KBM-7 (cell line): Measurements from ENCODE around the gene MRPL12.

Experiments used
- DNase-seq: peaks from one replicate; pipeline ENCODE4 v3.0.0-alpha.2; 2015
- in situ Hi-C: fragments of 300-500 bp; cut with MboI; formaldehyde crosslinking; loops from 2 replicates; pipeline ENCODE4 v1.14.3; 2020; ENCODE audit warnings: low sequenced_read_pairs, low pct_unique_long_range_greater_than_20kb, mixed read lengths

The MRPL12 gene

DNA sequence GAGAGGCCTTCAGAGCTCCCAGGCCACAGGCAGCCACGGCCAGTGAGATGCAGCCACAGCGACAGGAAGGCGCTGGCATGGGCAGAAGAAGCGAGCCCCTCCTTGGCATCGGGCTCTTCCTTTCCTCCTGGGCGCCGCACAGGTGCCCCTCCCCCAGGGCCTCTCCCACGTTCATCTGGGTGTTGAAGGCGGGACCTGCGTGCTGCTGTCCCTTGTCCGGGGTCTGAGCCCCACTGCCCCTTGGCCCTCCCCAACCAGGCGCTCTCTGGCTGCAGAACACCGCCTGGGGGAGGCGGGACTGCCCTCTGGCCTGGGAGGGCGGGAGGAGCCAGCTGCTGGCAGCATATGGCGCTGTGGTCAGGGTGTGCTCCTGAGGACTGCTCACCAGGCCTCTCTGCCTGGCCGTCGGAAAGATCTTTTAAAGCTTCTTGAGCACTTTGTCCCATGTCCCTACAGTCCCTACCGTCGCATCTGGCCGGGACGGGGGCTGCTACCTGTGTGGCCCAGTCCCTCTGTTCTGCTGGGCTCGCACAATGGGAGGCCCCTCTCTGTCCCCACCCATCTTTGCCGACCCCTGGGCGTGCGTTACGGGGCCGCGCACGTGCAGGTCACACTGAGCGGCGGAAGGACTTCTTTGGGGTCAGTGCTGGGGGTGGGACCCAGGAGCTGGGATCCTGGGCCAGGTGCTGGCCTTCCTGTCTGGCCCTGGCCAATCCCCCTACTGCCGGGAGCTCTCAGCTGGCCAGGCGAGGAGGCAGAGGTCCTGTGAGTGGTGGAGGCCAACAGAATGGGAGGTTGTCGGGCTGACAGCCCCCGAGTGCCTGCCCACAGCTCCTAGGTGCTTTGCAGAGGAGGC lies 10.6 kb downstream of the MRPL12 start:
- DNase-seq, result no peak
- in situ Hi-C loops, result no loop called here

DNA sequence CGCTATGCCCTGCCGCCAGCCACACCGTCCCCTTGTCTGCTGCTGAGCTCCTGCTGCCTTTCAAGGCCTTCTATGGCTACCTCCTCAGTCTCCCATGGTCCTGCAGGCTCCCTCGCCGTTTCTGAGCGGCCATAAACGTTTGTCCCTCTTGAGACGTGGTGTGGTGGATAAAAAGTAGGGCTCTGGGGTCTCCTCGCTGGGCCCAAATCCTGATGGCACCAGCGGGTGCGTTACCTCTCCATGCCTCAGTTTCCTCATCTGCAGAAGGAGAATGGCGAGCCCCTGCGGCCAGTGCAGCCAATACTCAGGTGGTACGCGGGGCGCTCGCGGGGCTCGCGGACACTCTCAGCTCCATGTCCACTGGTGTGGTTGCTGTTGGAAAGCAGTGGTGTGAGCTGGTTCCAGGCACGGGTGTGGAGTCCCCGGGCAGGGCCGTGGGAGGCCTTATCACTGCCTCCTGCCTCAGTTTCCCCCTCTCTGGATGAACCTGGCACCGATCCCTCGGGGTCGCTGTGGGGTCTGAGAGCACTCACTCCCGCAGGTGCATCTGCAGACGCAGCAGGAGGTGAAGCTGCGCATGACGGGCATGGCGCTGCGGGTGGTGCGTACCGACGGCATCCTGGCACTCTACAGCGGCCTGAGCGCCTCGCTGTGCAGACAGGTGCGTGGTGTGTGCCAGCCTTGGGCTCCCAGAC lies 11.4 kb downstream of the MRPL12 start:
- DNase-seq, result no peak

DNA sequence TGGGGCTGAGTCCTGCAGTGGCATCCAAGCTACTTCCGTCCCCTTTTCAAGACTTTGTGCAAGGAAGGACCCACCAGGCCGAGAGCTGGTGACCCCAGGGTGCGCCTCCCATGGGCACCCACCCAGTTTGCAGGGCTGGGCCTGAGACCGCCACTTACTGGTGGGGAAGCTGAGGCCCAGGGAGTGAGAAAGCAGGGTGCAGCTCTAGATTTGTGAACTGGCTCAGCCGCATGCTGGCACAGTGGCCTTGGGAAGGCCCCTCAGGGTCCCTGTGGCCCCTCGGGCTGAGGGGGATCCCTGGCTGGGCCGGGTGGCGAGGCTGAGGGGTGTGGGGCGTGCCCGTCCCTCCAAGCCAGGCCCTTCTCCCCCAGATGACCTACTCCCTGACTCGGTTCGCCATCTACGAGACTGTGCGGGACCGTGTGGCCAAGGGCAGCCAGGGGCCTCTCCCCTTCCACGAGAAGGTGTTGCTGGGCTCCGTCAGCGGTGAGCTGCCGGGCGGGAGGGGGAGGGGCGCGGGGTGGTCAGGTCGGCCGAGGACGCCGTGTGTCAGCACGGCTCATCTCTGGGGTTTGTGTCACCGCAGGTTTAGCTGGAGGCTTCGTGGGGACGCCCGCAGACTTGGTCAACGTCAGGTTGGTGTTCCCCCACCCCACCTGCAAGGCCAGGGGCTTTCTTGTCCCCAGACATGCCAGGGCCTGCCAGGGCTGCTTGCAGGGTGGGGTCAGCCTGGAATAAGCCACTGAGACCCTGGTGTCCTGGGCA lies 12.1 kb downstream of the MRPL12 start:
- in situ Hi-C loops, result no loop called here
- no peak for DNase-seq

More for the DNA sequence above, 11.4 kb downstream of the MRPL12 start:
- in situ Hi-C loops, result no loop called here

DNA sequence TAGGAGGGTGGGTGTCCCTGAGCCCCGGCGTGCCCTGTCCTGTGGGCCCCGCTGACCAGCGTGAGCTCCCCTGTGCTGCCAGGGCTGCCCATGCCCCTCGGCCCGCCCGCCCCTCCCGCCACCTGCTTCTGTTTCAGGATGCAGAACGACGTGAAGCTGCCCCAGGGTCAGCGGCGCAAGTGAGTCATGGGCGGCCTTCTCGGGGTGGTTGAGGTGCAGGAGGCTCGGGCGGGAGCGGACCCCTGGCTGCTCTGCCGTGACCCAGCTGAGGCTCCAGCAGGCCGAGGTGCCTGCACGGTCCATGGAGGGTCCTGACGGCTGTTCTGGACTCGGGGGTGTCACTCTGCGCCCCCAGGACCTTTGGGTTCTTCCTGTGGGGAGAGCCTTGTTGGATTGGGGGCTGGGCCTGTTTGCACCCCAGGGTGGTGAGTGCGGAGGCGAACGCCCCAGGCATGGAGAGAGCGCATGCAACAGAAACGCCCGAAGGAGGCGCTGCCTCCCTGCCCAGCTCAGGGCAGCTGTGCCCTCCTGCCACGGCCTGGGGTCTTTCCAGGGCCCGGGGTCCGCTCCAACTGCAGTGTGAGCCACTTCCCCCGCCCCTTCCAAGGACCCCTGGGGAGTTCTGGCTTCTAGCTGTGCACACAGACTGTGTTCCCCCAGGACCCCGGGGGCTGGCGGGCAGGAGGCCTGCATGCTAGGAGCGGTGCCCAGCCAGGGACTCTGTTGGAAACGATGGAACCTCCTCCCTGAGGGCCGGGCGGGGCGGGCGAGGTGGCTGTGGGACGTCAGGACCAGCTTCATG lies 12.9 kb downstream of the MRPL12 start:
- in situ Hi-C loops, result no loop called here
- DNase-seq, result no peak

DNA sequence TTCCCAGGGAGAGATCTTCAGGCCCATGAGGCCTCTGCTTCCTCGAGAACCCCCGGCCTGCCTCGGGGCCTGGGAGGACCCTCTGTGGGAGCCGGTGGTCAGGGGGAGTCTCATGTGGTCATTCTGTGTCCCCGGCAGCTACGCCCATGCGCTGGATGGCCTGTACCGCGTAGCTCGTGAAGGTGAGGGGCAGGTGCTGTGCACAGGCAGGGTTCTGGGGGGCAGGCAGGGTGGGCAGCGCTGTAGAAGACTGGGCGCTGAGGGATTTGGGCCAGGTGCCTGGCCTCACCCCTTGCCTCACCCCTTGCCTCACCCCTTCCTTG lies 13.5 kb downstream of the MRPL12 start:
- DNase-seq, result no peak
- in situ Hi-C loops, result no loop called here

DNA sequence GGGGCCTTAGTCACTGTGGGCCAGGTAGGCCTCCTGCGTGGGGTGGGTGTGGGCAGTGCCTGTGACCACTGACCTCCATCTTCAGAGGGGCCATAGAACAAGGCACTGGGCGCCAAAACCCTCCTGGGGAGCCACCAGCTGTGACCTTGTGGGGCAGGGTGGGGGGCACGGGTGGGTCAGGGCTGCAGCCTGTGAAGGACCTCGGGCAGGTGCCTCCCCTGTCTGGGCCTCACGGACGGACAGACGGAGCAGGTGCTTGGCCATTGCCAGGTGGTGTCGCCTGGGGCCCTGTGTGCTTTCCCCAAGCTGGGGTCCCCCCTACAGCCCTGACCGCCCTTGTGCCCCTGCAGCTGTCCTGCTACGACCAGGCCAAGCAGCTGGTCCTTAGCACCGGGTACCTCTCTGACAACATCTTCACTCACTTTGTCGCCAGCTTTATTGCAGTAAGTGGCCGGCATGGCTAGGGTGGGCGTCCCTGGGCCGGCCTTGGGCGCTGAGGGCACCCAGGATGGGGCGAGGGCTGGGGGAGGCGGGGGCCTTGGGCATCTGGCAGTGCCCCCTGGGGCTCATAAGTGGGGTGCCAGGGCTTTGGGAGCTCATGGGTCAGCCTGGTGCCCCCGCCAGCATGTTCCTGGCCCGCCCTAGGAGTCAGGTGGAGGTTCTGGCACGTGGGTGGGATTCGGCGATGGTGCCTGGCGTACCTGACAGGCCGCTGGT lies 14.0 kb downstream of the MRPL12 start:
- in situ Hi-C loops, result no loop called here
- DNase-seq, result no peak

DNA sequence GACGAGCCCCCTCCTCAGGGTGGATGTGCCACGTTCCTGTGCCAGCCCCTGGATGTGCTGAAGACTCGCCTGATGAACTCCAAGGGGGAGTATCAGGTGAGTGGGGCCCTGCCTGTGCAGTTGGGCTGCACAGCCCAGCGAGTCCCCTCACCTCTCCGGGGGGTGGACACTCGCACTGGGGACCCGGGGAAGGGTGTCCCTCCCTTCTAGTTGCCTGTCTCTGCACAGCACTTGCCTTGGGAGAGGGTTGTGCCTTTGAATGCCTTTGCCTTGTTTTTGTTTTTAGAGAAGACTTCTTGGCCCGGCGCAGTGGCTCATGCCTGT lies 14.6 kb downstream of the MRPL12 start:
- no peak for DNase-seq
- in situ Hi-C loops, result no loop called here

DNA sequence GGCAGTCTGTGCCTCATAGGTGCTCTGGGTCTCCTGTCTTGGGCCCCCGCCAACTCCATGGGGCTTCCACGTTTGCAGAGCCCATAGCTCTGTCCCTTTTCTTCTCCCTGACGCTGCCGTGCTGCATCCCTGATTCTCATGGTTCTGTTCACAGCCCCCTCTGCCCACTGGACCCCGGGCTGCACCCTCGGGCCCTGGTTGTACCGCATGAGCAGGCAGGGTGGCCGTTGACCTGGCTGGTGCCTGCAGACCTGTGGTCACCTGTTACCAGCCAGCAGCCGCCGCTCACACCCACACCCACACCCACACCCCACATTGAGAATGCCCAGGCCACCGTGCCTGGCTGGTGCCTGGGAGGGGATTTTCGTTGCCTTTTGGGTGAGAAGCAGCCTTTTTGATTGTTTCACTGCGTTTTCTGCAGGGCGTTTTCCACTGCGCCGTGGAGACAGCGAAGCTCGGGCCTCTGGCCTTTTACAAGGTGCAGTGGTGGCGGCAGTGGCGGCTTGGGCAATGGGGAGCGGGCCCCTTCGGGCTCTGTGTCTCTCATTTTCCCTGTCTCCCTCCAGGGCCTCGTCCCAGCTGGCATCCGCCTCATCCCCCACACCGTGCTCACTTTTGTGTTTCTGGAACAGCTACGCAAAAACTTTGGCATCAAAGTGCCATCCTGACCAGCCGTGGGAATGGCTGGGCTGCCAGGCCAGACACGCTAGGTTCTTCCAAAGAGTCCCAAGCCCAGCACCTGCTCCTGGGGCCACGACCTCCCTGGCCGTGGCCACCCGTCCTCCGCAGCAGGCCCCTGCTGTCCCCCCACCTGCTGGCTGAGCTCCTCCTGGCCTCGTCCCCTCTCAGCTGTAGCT lies 16.5 kb downstream of the MRPL12 start:
- in situ Hi-C loops, result no loop called here
- no peak for DNase-seq

DNA sequence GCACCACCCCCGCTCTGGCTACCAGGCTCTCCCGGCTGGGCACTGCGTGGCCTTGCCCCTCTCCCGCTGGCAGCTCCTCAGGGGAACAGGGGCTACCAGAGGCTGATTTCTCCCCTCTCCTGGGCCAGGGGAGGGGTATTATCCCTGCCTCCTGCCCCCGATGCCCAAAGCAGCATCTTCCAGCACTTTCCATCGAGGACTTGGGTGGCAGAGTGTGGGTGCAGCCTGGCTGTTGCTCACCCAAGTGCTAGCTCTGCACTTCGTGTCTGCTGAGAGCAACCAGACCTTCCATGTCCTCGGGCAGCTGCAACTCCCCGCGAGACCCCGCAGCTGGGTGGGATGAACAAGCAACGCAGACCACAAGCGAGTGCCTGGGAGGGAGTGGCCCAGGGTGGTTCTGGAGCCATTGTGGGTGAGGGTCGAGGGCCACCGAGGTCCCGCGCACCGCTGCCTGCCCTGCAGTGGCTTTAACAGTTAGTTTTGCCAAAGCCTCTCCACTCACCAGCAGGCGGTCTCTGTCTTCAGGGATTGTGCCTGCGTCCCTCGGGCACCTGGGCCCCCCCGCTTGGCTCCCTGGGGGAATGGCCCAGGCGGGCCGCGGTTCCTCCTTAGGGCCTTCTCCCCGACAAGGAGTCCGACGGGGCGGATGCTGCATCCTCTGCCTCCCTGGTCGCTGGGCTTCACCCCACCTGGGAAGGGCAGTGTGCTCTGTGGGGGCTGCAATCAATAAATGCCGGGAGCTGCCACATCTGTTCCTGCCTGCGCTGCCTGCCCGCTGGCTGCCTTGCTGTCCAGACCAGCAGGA lies 17.3 kb downstream of the MRPL12 start:
- DNase-seq, result no peak
- in situ Hi-C loops, result no loop called here

DNA sequence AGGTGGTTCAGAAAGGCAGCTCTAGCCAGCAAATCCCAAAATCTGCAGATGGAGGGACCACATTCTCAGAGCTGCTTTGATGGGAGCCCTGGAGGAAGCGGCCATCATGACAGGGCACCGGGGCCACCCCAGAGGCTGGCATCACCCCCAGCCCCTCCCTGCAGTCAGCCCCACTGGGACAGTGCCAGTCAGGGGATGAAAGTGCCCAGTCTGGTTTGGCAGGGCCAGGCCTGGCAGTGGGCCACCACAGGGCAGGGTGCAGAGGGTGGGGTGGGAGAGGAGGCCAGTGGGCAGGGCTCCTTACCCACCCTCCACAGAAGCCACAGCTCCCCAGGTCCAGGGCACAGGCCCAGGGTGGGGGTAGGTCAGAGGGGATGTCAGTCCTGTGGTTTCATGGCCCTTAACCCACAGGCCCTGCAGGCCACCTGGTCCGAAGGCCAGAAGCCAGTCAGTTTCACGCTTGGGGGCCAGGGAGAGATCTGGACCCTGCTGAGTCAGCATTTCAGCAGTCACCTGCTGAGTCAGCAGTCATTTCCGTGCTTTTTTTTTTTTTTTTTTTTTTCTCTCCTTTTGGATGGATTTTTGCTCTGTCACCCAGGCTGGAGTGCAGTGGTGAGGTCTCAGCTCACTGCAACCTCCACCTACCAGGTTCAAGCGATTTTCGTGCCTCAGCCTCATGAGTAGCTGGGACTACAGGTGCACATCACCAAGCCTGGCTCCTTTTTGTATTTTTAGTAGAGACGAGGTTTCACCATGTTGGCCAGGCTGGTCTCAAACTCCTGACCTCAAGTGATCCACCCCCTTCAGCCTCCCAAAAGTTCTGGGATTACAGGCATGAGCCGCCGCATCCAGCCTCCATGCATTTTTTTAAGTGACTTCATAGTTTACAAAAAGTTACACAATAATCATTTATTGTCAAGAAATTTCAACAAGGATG lies 19.3 kb downstream of the MRPL12 start:
- in situ Hi-C loops, result no loop called here
- no peak for DNase-seq

DNA sequence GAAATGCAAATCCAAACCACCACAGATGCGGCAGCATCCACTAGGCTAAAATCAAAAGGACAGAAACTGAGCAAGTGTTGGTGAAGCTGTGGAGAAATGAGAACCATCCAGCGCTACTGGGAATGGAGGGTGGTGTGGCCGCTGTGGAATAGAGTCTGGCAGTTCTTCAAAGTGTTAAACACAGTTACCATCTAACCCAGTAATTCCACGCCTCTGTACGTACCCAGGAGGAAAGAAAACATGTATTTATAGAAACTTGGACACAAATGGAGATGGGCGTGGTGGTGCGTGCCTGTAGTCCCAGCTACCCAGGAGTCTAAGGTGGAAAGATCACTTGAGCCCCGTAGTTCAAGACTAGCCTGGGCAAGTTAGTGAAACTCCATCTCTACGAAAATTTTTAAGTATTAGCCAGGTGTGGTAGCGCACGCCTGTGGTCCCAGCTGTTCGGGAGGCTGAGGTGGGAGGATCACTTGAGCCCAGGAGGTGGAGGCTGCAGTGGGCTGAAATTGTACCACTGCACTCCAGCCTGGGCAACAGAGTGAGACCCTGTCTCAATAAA lies 20.6 kb downstream of the MRPL12 start:
- DNase-seq, result no peak
- in situ Hi-C loops, result no loop called here

DNA sequence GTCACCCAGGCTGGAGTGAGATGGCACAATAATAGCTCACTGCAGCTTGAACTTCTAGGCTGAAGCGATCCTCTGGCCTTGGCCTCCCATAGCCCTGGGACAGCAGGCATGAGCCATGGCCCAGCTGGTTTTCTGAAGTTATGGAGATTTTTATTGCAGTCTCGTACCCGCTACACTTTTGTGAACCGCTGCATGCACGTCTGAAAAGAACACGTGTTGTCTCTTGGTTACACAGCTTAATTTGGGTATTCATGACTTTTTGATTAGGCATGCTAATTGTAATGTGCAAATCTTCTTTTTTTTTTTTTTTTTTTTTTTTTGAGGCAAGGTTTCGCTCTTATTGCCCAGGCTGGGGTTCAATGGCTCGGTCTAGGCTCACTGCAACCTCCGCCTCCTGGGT lies 22.3 kb downstream of the MRPL12 start:
- DNase-seq, result no peak
- in situ Hi-C loops, result no loop called here

DNA sequence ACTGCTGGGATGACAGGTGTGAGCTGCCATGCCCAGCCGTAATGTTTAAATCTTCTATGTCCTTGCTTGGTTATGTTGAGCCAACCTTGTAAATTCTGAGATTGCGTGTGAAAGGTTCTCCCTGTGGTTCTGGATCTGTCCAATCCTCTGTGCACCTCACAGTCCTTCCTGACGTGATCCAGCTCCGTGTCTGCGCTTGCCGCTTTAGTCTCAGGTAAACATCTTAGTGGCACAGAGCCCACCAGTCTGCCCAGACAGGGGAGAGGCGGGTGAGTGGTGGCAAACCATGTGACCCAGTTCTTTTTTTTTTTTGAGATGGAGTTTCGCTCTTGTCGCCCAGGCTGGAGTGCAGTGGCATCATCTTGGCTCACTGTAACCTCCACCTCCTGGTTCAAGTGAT lies 22.8 kb downstream of the MRPL12 start:
- no peak for DNase-seq
- in situ Hi-C loops, result no loop called here

DNA sequence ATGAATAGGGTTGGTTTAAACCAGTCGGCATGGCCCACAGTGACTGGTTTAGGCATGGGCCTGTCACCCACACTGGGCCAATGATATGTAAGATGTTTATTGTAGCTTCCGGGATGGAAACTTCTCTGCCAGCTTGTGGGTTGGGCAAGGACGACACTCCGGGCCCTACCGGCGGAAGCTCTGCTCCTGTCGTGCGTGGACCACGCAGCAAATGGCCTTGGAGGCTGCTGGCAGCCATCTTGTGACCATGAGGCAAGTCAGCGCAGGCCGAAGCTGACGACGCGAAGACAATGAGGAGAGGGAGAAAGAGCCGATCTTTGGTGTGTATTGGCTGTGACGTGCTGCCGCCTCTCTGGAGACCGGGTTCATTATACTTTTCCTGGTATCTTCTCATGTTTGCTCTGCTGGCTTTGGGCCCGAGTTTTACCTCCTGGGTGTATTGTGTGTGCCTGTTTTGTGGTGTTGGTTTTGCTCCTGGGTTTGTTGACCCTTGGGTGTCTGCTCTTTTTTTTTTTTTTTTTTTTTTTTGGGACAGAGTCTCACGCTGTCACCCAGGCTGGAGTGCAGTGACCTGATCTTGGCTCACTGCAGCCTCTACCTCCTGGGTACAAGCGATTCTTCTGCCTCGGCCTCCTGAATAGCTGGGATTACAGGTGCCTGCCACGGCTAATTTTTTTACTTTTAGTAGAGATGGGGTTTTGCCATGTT lies 24.3 kb downstream of the MRPL12 start:
- in situ Hi-C loops, result no loop called here
- no peak for DNase-seq
